HepG2 (cell line): ENCODE results near the gene SDC4. TPM values are rescaled to one million over a fixed set of nuclear protein-coding genes. Genes with fewer than 3 reads are reported as not detected.

Experiments used
- SKIL ChIP-seq: sonication (generic); formaldehyde crosslinking; IDR thresholded peaks from 2 replicates; pipeline ENCODE4 v1.8.0; 2022; ENCODE audit warnings: missing genetic modification reagents, mild to moderate bottlenecking, moderate library complexity, borderline replicate concordance
- THRA ChIP-seq: sonication (generic); formaldehyde crosslinking; IDR thresholded peaks from 2 replicates; pipeline ENCODE4 v1.4.0; 2020; ENCODE audit warnings: missing genetic modification reagents, borderline replicate concordance
- ZNF335 ChIP-seq: sonication (generic); formaldehyde crosslinking; IDR thresholded peaks from 2 replicates; pipeline ENCODE4 v1.4.0; 2020; ENCODE audit warnings: missing genetic modification reagents
- polyA plus RNA-seq, 8 experiments: library from polyadenylated mRNA; depleted of rRNA in 3 of 8; stranded (reverse) in 7 of 8; unstranded in 1 of 8; fragments of >200 nt; fragmentation: Illumina TruSeq in 4 of 8; extraction: Trizol in 4 of 8; gene quantifications; 2 replicates each; pipeline versions ENCODE4 v1.2.1 to v1.2.3, GENCODE V29; 2011 to 2016; ENCODE audit warnings: low read depth in 4 of 8, missing spikeins in 1 of 8, mixed read lengths in 1 of 8; ENCODE audit not compliant: insufficient read depth in 1 of 8
- total RNA-seq, 5 experiments: library from RNA; depleted of rRNA; stranded (reverse); fragments of >200 nt; fragmentation: Illumina TruSeq; extraction: Trizol; gene quantifications; 2 replicates each; pipeline ENCODE4 v1.2.3, GENCODE V29; 2016; ENCODE audit warnings: low read depth in 1 of 5
- TF ChIP-seq, protein P1 (sequence below), 2 experiments: fragments of 450-650 bp in 1 of 2; sonication (generic) in 1 of 2; formaldehyde crosslinking in 1 of 2; IDR thresholded peaks; 2 replicates each; pipeline versions ENCODE4 v1.6.1 to v1.8.0; 2016 to 2022; ENCODE audit warnings: antibody characterized with exemption in 1 of 2, mild to moderate bottlenecking in 1 of 2, missing genetic modification reagents in 1 of 2
- TF ChIP-seq, protein P2 (sequence below), 2 experiments: sonication (generic) in 1 of 2; formaldehyde crosslinking in 1 of 2; IDR thresholded peaks; 2 replicates each; pipeline versions ENCODE4 v1.4.0 to v1.6.1; 2016 to 2020; ENCODE audit warnings: borderline replicate concordance in 1 of 2, low read depth in 1 of 2, mild to moderate bottlenecking in 1 of 2, missing genetic modification reagents in 1 of 2
- TF ChIP-seq, protein P3 (sequence below): sonication (generic); formaldehyde crosslinking; IDR thresholded peaks from 2 replicates; pipeline ENCODE4 v1.9.0; 2022; ENCODE audit warnings: missing genetic modification reagents, mild to moderate bottlenecking, borderline replicate concordance

The SDC4 gene
- total and polyA plus RNA-seq, 2 of the 13 experiments (the other 11 are each of a cell fraction or from before 2014, with no cell fraction given) = 49.0 to 65.1 TPM

GRCh38 chr20:45337367-45338120 lies 10.7 kb downstream of the SDC4 start (continued):
- TF ChIP-seq SKIL (CRISPR knock-in tag) (no peak), THRA (CRISPR knock-in tag) (no peak; the same call in 1 of the 2 replicates), ZNF335 (CRISPR knock-in tag) (0 out of 2 replicates have a peak, but pooled peaks have one; percentile 46)
- TF ChIP-seq, protein P1, sequence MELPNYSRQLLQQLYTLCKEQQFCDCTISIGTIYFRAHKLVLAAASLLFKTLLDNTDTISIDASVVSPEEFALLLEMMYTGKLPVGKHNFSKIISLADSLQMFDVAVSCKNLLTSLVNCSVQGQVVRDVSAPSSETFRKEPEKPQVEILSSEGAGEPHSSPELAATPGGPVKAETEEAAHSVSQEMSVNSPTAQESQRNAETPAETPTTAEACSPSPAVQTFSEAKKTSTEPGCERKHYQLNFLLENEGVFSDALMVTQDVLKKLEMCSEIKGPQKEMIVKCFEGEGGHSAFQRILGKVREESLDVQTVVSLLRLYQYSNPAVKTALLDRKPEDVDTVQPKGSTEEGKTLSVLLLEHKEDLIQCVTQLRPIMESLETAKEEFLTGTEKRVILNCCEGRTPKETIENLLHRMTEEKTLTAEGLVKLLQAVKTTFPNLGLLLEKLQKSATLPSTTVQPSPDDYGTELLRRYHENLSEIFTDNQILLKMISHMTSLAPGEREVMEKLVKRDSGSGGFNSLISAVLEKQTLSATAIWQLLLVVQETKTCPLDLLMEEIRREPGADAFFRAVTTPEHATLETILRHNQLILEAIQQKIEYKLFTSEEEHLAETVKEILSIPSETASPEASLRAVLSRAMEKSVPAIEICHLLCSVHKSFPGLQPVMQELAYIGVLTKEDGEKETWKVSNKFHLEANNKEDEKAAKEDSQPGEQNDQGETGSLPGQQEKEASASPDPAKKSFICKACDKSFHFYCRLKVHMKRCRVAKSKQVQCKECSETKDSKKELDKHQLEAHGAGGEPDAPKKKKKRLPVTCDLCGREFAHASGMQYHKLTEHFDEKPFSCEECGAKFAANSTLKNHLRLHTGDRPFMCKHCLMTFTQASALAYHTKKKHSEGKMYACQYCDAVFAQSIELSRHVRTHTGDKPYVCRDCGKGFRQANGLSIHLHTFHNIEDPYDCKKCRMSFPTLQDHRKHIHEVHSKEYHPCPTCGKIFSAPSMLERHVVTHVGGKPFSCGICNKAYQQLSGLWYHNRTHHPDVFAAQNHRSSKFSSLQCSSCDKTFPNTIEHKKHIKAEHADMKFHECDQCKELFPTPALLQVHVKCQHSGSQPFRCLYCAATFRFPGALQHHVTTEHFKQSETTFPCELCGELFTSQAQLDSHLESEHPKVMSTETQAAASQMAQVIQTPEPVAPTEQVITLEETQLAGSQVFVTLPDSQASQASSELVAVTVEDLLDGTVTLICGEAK (IDR thresholded peaks at IDR 0.05) = no peak
- TF ChIP-seq, protein P1 (CRISPR knock-in tag; IDR thresholded peaks at IDR 0.05) = peak; percentile 52; the same call in 1 of the 2 replicates
- TF ChIP-seq, protein P2, sequence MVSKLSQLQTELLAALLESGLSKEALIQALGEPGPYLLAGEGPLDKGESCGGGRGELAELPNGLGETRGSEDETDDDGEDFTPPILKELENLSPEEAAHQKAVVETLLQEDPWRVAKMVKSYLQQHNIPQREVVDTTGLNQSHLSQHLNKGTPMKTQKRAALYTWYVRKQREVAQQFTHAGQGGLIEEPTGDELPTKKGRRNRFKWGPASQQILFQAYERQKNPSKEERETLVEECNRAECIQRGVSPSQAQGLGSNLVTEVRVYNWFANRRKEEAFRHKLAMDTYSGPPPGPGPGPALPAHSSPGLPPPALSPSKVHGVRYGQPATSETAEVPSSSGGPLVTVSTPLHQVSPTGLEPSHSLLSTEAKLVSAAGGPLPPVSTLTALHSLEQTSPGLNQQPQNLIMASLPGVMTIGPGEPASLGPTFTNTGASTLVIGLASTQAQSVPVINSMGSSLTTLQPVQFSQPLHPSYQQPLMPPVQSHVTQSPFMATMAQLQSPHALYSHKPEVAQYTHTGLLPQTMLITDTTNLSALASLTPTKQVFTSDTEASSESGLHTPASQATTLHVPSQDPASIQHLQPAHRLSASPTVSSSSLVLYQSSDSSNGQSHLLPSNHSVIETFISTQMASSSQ (IDR thresholded peaks at IDR 0.05; ENCODE audit: low read depth) = no peak
- TF ChIP-seq, protein P2 (CRISPR knock-in tag; IDR thresholded peaks at IDR 0.05; ENCODE audit: borderline replicate concordance) = peak; percentile 2; the same call in 1 of the 2 replicates
- TF ChIP-seq, protein P3, sequence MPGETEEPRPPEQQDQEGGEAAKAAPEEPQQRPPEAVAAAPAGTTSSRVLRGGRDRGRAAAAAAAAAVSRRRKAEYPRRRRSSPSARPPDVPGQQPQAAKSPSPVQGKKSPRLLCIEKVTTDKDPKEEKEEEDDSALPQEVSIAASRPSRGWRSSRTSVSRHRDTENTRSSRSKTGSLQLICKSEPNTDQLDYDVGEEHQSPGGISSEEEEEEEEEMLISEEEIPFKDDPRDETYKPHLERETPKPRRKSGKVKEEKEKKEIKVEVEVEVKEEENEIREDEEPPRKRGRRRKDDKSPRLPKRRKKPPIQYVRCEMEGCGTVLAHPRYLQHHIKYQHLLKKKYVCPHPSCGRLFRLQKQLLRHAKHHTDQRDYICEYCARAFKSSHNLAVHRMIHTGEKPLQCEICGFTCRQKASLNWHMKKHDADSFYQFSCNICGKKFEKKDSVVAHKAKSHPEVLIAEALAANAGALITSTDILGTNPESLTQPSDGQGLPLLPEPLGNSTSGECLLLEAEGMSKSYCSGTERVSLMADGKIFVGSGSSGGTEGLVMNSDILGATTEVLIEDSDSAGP = peak; percentile 66; the same call in 1 of the 2 replicates
